HG02973 (cell line): ENCODE results near the gene MBD4.

Source experiments
- ATAC-seq: cut with Tn5 transposase; IDR thresholded peaks from one replicate; pipeline ENCODE4 v1.9.1; 2021; ENCODE audit warnings: moderate library complexity; ENCODE audit not compliant: unreplicated experiment

Gene MBD4

GRCh38 chr3:129463716-129464115 is 24.0 kb upstream of the MBD4 start:
- ATAC-seq = no peak

GRCh38 chr3:129463094-129463493 is 23.3 kb upstream of the MBD4 start:
- no peak for ATAC-seq

- no peak for ATAC-seq
These were observed 22.7 kb upstream of the MBD4 start for GRCh38 chr3:129462361-129462968.

GRCh38 chr3:129461461-129462146 is 21.9 kb upstream of the MBD4 start:
- ATAC-seq = no peak

GRCh38 chr3:129461022-129461421 is 21.3 kb upstream of the MBD4 start:
- ATAC-seq = no peak

GRCh38 chr3:129460572-129460971 is 20.8 kb upstream of the MBD4 start:
- ATAC-seq = no peak

GRCh38 chr3:129460155-129460554 is 20.4 kb upstream of the MBD4 start:
- no peak for ATAC-seq

GRCh38 chr3:129453732-129454131 is 14.0 kb upstream of the MBD4 start:
- no peak for ATAC-seq

- no peak for ATAC-seq
These were observed 9.7 kb upstream of the MBD4 start for GRCh38 chr3:129449279-129450115.

GRCh38 chr3:129448186-129448895 is 8.6 kb upstream of the MBD4 start:
- no peak for ATAC-seq

GRCh38 chr3:129446926-129447325 is 7.2 kb upstream of the MBD4 start:
- no peak for ATAC-seq

- no peak for ATAC-seq
These were observed 5.7 kb upstream of the MBD4 start for GRCh38 chr3:129445471-129445870.

- no peak for ATAC-seq
These were observed 3.2 kb upstream of the MBD4 start for GRCh38 chr3:129442947-129443346.

- ATAC-seq = no peak
These were observed 2.7 kb upstream of the MBD4 start for GRCh38 chr3:129442486-129442885.

GRCh38 chr3:129441782-129442181 is 2.0 kb upstream of the MBD4 start:
- no peak for ATAC-seq

- no peak for ATAC-seq
These were observed 1.5 kb upstream of the MBD4 start for GRCh38 chr3:129441215-129441614.

- no peak for ATAC-seq
These were observed 956 bp upstream of the MBD4 start for GRCh38 chr3:129440618-129441190.

GRCh38 chr3:129439226-129439816 is 427 bp downstream of the MBD4 start:
- ATAC-seq = peak; percentile 17

GRCh38 chr3:129435367-129435766 is 4.4 kb downstream of the MBD4 start:
- no peak for ATAC-seq

- no peak for ATAC-seq
These were observed 5.6 kb downstream of the MBD4 start for GRCh38 chr3:129434140-129434539.

GRCh38 chr3:129433565-129433964 is 6.2 kb downstream of the MBD4 start:
- ATAC-seq = no peak
